GM19193 (cell line): ENCODE measurements around the gene UCP1.

Experiments
- POLR2A ChIP-seq: IDR thresholded peaks from 4 replicates; pipeline ENCODE4 v1.6.1; 2011; ENCODE audit not compliant: insufficient read depth, insufficient read length; ENCODE audit errors: extremely low read depth

Gene UCP1

GRCh38 chr4:140571620-140572019 lies 2.9 kb upstream of the UCP1 start:
- TF ChIP-seq POLR2A: no peak

DNA sequence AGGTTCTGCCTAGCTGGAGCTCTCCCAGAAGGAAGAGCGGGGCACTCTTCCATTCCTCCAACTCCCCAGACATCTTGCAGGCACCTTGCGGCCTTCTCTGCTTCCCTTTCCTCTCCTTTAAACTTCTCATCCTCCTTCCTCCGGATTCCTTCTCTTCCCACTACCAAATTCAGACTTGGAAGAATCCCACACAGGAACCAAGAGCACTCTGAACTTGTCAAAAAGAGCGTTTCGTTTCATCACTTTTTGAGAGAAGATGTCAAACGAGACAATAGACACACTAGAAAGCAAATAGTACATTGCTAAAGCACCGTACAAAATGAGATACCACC lies 512 bp upstream of the UCP1 start:
- no peak for TF ChIP-seq POLR2A

DNA sequence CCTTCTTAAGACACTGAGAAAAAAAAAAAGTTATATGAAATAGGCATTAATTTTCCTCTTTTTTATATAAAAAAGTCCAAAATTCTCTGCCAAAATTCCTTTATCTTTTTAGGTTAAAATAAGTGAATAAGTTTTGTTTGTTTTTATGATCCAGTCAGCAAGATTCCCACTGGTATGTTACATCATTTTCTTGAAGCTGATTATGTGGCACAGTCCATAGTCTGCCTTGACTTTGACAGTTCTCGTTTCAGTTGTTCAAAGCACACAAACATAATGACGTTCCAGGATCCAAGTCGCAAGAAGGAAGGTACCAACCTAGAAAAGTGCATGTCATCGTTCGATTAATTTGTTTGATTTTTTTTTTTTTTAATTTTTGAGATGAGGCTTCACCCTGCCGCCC lies 9.1 kb downstream of the UCP1 start:
- TF ChIP-seq POLR2A: no peak

- TF ChIP-seq POLR2A: no peak
These were observed 10.8 kb downstream of the UCP1 start for GRCh38 chr4:140557831-140558435.

GRCh38 chr4:140556372-140557085 lies 12.2 kb downstream of the UCP1 start:
- TF ChIP-seq POLR2A: no peak

DNA sequence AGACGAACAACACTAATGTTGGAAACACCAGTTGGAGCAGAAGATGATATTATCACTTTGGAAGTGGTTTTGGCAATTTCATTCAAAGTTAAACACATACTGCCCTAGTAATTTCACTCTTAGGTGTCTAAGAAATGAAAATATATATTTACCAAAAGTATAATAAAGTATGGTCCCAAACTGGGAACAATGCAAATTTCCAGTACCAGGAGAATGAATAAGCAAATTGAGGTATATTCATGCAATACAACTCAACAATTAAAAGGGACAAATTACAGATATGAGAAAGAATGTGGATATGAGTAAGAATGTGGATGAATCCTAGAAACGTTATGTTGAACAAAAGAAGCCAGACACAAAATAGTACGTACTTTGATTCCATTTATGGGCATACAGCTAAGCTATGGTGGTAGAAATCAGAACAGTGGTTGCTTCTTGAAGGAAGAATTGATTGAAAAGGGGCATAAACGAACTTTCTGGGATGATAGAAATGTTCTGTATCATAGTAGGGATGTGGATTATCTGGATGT lies 34.7 kb downstream of the UCP1 start:
- TF ChIP-seq POLR2A: no peak

DNA sequence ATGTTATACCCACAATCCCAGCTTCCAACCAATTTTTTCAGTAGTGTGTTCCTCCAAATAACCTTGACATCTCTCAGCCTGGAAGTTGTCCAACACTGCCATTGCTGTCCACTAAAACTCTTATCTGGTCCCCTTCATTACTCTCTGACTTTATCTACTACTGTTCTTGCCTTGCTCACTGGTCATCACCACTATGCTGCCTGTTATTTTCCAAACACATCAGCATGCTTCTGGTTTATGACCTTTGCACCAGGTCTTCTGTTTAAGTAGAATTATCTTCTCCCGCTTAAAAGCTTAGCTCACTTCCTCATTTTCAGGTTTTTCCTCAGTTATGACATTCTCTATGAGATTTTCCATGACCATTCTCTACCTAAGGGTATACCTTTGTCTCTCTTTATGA lies 39.3 kb downstream of the UCP1 start:
- TF ChIP-seq POLR2A: no peak

DNA sequence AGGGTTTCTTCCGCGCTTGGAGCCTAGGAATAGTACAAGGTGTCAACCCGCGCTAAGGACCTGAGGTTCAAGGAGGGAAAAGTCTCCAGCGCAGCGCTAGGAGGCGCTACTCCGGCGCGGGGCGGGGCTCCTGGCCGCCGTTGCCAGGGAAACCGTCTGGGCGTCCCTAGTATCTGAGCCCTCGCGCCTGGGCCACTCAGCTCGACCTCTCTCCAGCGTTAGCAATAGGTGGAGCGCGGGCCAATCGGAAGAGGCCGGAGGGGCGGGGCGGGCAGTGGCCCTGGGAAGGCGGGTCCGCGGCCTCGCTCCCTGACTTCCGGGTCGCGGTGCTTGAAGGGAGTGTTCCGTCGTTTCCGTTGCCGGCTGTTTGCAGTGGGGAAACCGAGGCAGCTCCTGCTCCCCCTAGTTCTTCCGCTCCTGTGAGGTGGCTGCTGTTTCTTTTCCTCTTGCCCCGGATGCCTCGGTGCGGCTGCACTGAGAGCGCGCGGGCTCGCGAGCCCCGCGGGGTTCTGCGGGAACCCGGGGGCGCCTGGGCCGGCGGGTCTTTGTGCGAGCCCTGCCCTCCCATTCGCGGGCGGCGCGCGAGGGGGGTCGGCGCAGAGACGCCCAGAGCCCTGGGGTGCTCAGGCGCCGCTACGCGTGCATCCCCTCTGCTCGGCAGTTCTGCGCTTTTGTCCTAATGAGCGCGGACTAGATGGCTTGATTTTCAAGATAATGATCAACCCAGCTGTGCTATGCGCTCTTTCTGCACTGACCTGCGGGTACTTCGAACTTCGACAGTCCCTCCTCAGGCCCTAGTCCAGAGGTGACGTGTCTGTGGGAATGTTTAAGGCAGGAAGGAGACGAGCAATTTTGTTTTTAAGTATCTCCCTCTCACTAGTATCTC lies 44.7 kb downstream of the UCP1 start, which contains the start of gene ELMOD2:
TSS of gene ELMOD2 (plus strand) at position 312 of the 886 bp plus-strand sequence. CDS start 1,261 bp downstream, outside the sequence.
- peak; percentile 90 for TF ChIP-seq POLR2A

- TF ChIP-seq POLR2A: no peak
These were observed 45.3 kb downstream of the UCP1 start for GRCh38 chr4:140523370-140523856.

GRCh38 chr4:140515423-140515822 lies 53.3 kb downstream of the UCP1 start:
- no peak for TF ChIP-seq POLR2A
